A549 (cell line): ENCODE data around the gene TEX22. TPM values are rescaled to one million over a fixed set of nuclear protein-coding genes. Genes with fewer than 3 reads are reported as not detected.

Experiments
- ATAC-seq, 2 experiments: fragments of 200-7000 bp in 1 of 2; fragments of >200 bp in 1 of 2; cut with Nextera tagmentation in 1 of 2; cut with Tn5 transposase in 1 of 2; 3 replicates each; pipeline versions ENCODE4 v1.8.0 to v1.9.1; 2018 to 2020; ENCODE audit warnings: mild to moderate bottlenecking in 1 of 2, moderate library complexity in 1 of 2
- CTCF ChIA-PET: fragments of 300-600 bp; sonication (Branson Sonifier 250); formaldehyde crosslinking; extraction: SDS; loops from one replicate; lab custom pipeline; 2021; ENCODE audit warnings: antibody characterized with exemption, inconsistent platforms; lab: Yijun Ruan, JAX
- POLR2A ChIA-PET: fragments of 350-600 bp; formaldehyde crosslinking; extraction: SDS; loops from one replicate; lab custom pipeline; 2021; ENCODE audit warnings: antibody characterized with exemption, inconsistent platforms; lab: Yijun Ruan, JAX
- DNase-seq, 2 experiments: peaks; one replicate each; pipeline versions ENCODE4 v3.0.0 to v3.0.0-alpha.2; 2011 to 2016; ENCODE audit warnings: low read depth in 1 of 2, low spot score in 1 of 2
- FAIRE-seq: peaks from 2 replicates; lab custom pipeline; 2011; peaks lifted over from hg19 to GRCh38; lab: Jason Lieb, UNC
- H3K27ac ChIP-seq, 2 experiments: fragments of >200 bp; sonication (Bioruptor Twin); formaldehyde crosslinking; 3 replicates each; pipeline ENCODE4 v1.5.1; 2016 to 2017
- H3K4me1 ChIP-seq: fragments of >200 bp; sonication (Bioruptor Twin); formaldehyde crosslinking; 3 replicates; pipeline ENCODE4 v1.6.1; 2016
- H3K4me2 ChIP-seq: fragments of >200 bp; sonication (Bioruptor Twin); formaldehyde crosslinking; 3 replicates; pipeline ENCODE4 v1.6.1; 2016
- H3K4me3 ChIP-seq: fragments of >200 bp; sonication (Bioruptor Twin); formaldehyde crosslinking; 3 replicates; pipeline ENCODE4 v1.5.1; 2016
- H3K9me3 ChIP-seq: fragments of >200 bp; sonication (Bioruptor Twin); formaldehyde crosslinking; 3 replicates; pipeline ENCODE4 v1.6.1; 2016
- EHF ChIP-seq: fragments of 250-450 bp; sonication (Bioruptor Pico); IDR thresholded peaks from 2 replicates; pipeline ENCODE4 v1.5.0; 2020; ENCODE audit warnings: mild to moderate bottlenecking
- EP300 ChIP-seq, 2 experiments: fragments of >200 bp; sonication (Bioruptor Twin); formaldehyde crosslinking; IDR thresholded peaks; 2 replicates in 1 of 2; 3 replicates in 1 of 2; pipeline ENCODE4 v1.6.1; 2016 to 2017
- ESRRA ChIP-seq: fragments of 150-350 bp; IDR thresholded peaks from 2 replicates; pipeline ENCODE4 v1.6.1; 2014; ENCODE audit warnings: mild to moderate bottlenecking, low read length, borderline replicate concordance
- FOSB ChIP-seq: fragments of 250-450 bp; sonication (Bioruptor Pico); IDR thresholded peaks from 2 replicates; pipeline ENCODE4 v1.5.0; 2020; ENCODE audit warnings: mild to moderate bottlenecking, moderate library complexity
- HDAC2 ChIP-seq: fragments of 200-600 bp; sonication (generic); IDR thresholded peaks from 2 replicates; pipeline ENCODE4 v1.6.1; 2016
- HOXA7 ChIP-seq: fragments of 250-450 bp; sonication (Bioruptor Pico); IDR thresholded peaks from 2 replicates; pipeline ENCODE4 v1.5.0; 2020; ENCODE audit warnings: mild to moderate bottlenecking, moderate library complexity
- HOXB13 ChIP-seq: fragments of 250-450 bp; sonication (Bioruptor Pico); IDR thresholded peaks from 2 replicates; pipeline ENCODE4 v1.5.0; 2020; ENCODE audit warnings: low read depth, mild to moderate bottlenecking, moderate library complexity
- HOXB5 ChIP-seq: fragments of 250-450 bp; sonication (Bioruptor Pico); IDR thresholded peaks from 2 replicates; pipeline ENCODE4 v1.5.0; 2020; ENCODE audit warnings: mild to moderate bottlenecking, moderate library complexity
- JUN ChIP-seq, 2 experiments: fragments of >200 bp; sonication (Bioruptor Twin); formaldehyde crosslinking; IDR thresholded peaks; 2 replicates in 1 of 2; 3 replicates in 1 of 2; pipeline ENCODE4 v1.6.1; 2016 to 2017
- JUNB ChIP-seq: fragments of >200 bp; sonication (Bioruptor Twin); formaldehyde crosslinking; IDR thresholded peaks from 2 replicates; pipeline ENCODE4 v1.6.1; 2016
- KDM1A ChIP-seq: fragments of 200-600 bp; sonication (generic); IDR thresholded peaks from 2 replicates; pipeline ENCODE4 v1.6.1; 2016; ENCODE audit warnings: low read depth, mild to moderate bottlenecking
- KDM5A ChIP-seq: fragments of 200-600 bp; sonication (generic); IDR thresholded peaks from 2 replicates; pipeline ENCODE4 v1.6.1; 2016; ENCODE audit warnings: antibody characterized with exemption, mild to moderate bottlenecking
- NPAS2 ChIP-seq: fragments of 250-450 bp; sonication (Bioruptor Pico); IDR thresholded peaks from 2 replicates; pipeline ENCODE4 v1.8.0; 2022; ENCODE audit warnings: mild to moderate bottlenecking, moderate library complexity, borderline replicate concordance
- NR3C1 ChIP-seq: fragments of >200 bp; sonication (Bioruptor Twin); formaldehyde crosslinking; IDR thresholded peaks from 3 replicates; pipeline ENCODE4 v1.6.1; 2017
- POLR2A ChIP-seq: IDR thresholded peaks from 2 replicates; pipeline ENCODE4 v1.6.1; 2012; ENCODE audit warnings: mild to moderate bottlenecking, low read length
- RFX5 ChIP-seq: fragments of 450-650 bp; IDR thresholded peaks from 2 replicates; pipeline ENCODE4 v1.7.1; 2014; ENCODE audit warnings: antibody characterized with exemption, mild to moderate bottlenecking, moderate library complexity
- TFCP2L1 ChIP-seq: fragments of 250-450 bp; sonication (Bioruptor Pico); IDR thresholded peaks from 2 replicates; pipeline ENCODE4 v1.5.0; 2021; ENCODE audit warnings: mild to moderate bottlenecking
- TP53 ChIP-seq: fragments of 250-450 bp; sonication (Bioruptor Pico); IDR thresholded peaks from 2 replicates; pipeline ENCODE4 v1.5.0; 2021; ENCODE audit warnings: mild to moderate bottlenecking, moderate library complexity
- ZSCAN20 ChIP-seq: fragments of 250-450 bp; sonication (Bioruptor Pico); IDR thresholded peaks from 2 replicates; pipeline ENCODE4 v1.8.0; 2022; ENCODE audit warnings: mild to moderate bottlenecking, moderate library complexity
- WGBS: methylation state at CpG from one replicate; pipeline ENCODE4 v1.1.6; 2017; ENCODE audit errors: missing lambda C conversion rate; 5-methylcytosine and 5-hydroxymethylcytosine counted together
- polyA plus RNA-seq, 4 experiments: library from polyadenylated mRNA; depleted of rRNA in 3 of 4; stranded (reverse); fragments of >200 nt; fragmentation: RNase III in 1 of 4; extraction: RNeasy Plus Mini Kit Qiagen cat#74134 plus additional on column Dnase treatment in 1 of 4; gene quantifications; 2 replicates in 3 of 4; 3 replicates in 1 of 4; pipeline ENCODE4 v1.2.3, GENCODE V29; 2011 to 2017
- TF ChIP-seq, protein P1 (sequence below): fragments of 200-600 bp; sonication (generic); IDR thresholded peaks from 2 replicates; pipeline ENCODE4 v1.6.1; 2016; ENCODE audit warnings: antibody characterized with exemption, mild to moderate bottlenecking, moderate library complexity
- TF ChIP-seq, protein P2 (sequence below): IDR thresholded peaks from 2 replicates; pipeline ENCODE4 v1.6.1; 2012
- TF ChIP-seq, protein P3 (sequence below): fragments of 150-350 bp; IDR thresholded peaks from 2 replicates; pipeline ENCODE4 v1.6.1; 2014; ENCODE audit warnings: low read depth, mild to moderate bottlenecking, low read length
- TF ChIP-seq, protein P4 (sequence below): fragments of 250-450 bp; sonication (Bioruptor Pico); IDR thresholded peaks from 2 replicates; pipeline ENCODE4 v1.5.0; 2020; ENCODE audit warnings: low read depth, mild to moderate bottlenecking, moderate library complexity
- TF ChIP-seq, protein P5 (sequence below): fragments of 450-650 bp; IDR thresholded peaks from 2 replicates; pipeline ENCODE4 v1.6.1; 2014; ENCODE audit warnings: antibody characterized with exemption
- TF ChIP-seq, protein P6 (sequence below): IDR thresholded peaks from 2 replicates; pipeline ENCODE4 v1.6.1; 2012

The TEX22 gene
- polyA plus RNA-seq, 2 of the 4 experiments (the other 2 are of a cell fraction): 0.06 to 0.23 TPM

DNA sequence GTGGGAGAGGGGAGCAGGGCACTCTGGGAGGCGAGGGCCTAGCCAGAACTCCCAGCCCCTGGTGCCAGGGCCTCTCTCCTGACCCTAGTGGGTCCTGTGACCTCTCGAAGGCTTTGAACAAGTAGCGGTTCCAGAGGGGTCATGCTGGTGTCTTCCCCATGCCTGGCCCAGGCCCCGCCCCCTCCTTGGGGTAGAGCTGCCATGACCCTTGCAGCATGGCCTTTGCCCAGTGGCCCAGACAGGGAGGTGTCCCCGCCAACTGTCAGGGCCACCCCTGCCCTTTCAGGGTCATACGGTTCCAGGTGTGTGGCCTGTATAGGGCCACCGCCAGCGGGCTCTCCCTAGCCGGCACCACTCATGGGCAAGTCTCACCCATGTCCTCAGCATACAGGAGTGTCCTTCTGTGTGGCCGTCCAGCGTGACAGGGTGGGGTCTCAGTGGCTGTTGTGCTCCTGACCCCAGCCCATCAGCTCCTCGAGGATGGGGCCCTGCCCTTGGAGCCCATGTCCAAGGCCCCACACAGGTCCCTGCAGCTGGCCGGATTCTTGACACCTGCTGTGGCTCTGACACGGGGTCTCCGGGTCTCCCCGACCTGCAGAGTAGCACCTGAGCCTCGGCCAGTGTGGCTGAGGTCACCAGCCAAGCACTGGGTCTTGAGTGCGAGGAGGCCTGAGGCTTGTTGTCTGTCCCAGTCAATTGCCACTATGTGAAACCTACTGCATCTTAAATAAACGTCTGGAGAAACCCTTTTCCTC, 49.2 kb upstream of the TEX22 start:
- 90% methylated on average over 10 of the region's 19 CpGs for WGBS
- Histone ChIP-seq H3K4me2 (no peak overlapping the region), H3K4me1 (0 out of 3 replicates have a peak, but pooled peaks cover 3% of the 10 kb centered on the region), H3K27ac (no peak overlapping the region), H3K4me3 (no peak overlapping the region), H3K9me3 (peaks cover 6% of the 10 kb centered on the region; the same call in 1 of the 3 replicates)
- ChIA-PET POLR2A (no interaction called here), CTCF (interaction anchor here (0.9 to 1.3 kb wide), 5 partner anchors 9 to 146 kb away, joined by 3 read pairs; partner anchors contain the start of gene BRF1)
- ATAC-seq: no peak
- TF ChIP-seq, protein P1, sequence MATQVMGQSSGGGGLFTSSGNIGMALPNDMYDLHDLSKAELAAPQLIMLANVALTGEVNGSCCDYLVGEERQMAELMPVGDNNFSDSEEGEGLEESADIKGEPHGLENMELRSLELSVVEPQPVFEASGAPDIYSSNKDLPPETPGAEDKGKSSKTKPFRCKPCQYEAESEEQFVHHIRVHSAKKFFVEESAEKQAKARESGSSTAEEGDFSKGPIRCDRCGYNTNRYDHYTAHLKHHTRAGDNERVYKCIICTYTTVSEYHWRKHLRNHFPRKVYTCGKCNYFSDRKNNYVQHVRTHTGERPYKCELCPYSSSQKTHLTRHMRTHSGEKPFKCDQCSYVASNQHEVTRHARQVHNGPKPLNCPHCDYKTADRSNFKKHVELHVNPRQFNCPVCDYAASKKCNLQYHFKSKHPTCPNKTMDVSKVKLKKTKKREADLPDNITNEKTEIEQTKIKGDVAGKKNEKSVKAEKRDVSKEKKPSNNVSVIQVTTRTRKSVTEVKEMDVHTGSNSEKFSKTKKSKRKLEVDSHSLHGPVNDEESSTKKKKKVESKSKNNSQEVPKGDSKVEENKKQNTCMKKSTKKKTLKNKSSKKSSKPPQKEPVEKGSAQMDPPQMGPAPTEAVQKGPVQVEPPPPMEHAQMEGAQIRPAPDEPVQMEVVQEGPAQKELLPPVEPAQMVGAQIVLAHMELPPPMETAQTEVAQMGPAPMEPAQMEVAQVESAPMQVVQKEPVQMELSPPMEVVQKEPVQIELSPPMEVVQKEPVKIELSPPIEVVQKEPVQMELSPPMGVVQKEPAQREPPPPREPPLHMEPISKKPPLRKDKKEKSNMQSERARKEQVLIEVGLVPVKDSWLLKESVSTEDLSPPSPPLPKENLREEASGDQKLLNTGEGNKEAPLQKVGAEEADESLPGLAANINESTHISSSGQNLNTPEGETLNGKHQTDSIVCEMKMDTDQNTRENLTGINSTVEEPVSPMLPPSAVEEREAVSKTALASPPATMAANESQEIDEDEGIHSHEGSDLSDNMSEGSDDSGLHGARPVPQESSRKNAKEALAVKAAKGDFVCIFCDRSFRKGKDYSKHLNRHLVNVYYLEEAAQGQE: no peak
- no peak for TF ChIP-seq RFX5
- TF ChIP-seq HOXB5: no peak
- TF ChIP-seq FOSB (CRISPR knock-in tag): no peak
- no peak for TF ChIP-seq TP53 (CRISPR knock-in tag)
- no peak for TF ChIP-seq ZSCAN20 (CRISPR knock-in tag)
- no peak for FAIRE-seq
- DNase-seq: no peak

DNA sequence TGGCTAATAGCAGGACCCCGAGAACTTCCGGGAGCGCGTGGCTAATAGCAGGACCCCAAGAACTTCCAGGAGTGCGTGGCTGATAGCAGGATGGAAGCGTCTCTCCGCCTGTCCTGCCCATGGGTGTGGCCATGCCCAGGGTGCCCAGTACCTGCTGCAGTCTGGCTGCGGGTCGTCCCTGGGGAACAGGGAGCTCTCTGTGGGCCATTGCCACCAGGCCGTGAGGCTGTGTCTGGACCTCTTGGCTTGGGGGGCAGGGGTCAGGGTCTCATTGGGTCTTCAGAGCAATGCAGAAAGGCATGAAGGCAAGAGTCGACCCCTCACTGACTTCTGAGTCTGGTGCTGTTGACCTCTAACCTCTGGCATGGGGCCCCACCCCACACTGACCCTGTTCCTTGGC, 48.3 kb upstream of the TEX22 start:
- Histone ChIP-seq H3K4me1 (0 out of 3 replicates have a peak, but pooled peaks cover 3% of the 10 kb centered on the region), H3K4me2 (no peak overlapping the region), H3K4me3 (no peak overlapping the region), H3K27ac (no peak overlapping the region), H3K9me3 (peaks cover 6% of the 10 kb centered on the region; the same call in 1 of the 3 replicates)
- POLR2A ChIA-PET: no interaction called here
- FAIRE-seq (no peak), DNase-seq (no peak), ATAC-seq (no peak)
- WGBS: 88% methylated on average over 11 of the region's 11 CpGs
- TF ChIP-seq EP300 (IDR thresholded peaks at IDR 0.05): no peak
- TF ChIP-seq HOXA7 (CRISPR knock-in tag): no peak
- no peak for TF ChIP-seq NR3C1
- no peak for TF ChIP-seq JUNB
- no peak for TF ChIP-seq EHF (CRISPR knock-in tag)
- TF ChIP-seq, protein P2, sequence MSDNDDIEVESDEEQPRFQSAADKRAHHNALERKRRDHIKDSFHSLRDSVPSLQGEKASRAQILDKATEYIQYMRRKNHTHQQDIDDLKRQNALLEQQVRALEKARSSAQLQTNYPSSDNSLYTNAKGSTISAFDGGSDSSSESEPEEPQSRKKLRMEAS: no peak
- no peak for TF ChIP-seq HOXB13 (CRISPR knock-in tag)
- no peak for TF ChIP-seq ESRRA
- TF ChIP-seq NPAS2 (CRISPR knock-in tag): no peak
- CTCF ChIA-PET: interaction anchor here (1.0 to 2.9 kb wide), 2 partner anchors 131 to 148 kb away, joined by 3 to 24 read pairs; no protein-coding TSS in a partner anchor

DNA sequence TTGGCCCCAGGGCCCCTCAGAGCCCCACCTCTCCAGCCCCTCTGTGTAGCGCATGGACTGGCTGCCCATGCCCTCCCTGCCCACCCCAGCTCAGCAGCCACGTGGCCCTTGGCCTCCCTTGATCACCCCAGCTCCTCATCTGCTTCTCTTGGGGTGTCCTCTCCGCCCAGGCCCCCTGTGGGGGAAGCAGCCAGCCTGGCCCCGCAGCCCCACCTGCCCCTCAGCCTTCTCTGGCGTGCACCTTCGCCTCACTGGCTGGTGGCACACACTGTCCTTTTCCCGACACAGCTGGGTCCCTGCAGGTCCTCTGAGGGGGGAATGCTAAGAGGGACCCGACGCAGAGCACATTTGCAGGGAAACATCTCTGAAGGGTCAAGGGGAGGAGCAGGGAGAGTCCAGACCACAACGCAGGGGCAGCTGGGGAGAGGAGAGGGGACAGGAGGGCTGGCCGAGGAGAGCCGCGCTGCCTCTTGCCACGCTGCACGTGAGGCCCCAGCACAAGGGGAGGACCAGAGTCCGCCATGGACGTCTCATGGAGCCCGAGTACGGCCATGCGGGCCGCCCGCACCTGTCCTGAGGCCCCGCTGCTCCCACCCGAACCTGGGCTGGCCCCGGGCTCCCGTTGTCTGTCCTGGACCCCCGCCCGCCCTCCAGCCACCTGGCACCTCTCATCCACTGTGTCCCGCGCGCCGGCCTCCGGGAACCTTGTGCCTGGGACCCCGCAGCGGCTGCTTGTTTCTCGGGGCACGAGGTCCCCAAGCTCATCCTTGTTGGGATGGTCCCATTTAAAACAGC, 47.7 kb upstream of the TEX22 start:
- H3K27ac ChIP-seq: no peak overlapping the region
- DNase-seq (no peak), FAIRE-seq (no peak), ATAC-seq (no peak)
- H3K4me3 ChIP-seq: no peak overlapping the region
- POLR2A ChIA-PET: no interaction called here
- TF ChIP-seq KDM1A (no peak), JUN (IDR thresholded peaks at IDR 0.05) (no peak), KDM5A (no peak), HDAC2 (no peak), TFCP2L1 (no peak), POLR2A (no peak), JUNB (no peak), NPAS2 (CRISPR knock-in tag) (no peak)
- TF ChIP-seq, protein P3, sequence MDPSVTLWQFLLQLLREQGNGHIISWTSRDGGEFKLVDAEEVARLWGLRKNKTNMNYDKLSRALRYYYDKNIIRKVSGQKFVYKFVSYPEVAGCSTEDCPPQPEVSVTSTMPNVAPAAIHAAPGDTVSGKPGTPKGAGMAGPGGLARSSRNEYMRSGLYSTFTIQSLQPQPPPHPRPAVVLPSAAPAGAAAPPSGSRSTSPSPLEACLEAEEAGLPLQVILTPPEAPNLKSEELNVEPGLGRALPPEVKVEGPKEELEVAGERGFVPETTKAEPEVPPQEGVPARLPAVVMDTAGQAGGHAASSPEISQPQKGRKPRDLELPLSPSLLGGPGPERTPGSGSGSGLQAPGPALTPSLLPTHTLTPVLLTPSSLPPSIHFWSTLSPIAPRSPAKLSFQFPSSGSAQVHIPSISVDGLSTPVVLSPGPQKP: no peak
- TF ChIP-seq, protein P4, sequence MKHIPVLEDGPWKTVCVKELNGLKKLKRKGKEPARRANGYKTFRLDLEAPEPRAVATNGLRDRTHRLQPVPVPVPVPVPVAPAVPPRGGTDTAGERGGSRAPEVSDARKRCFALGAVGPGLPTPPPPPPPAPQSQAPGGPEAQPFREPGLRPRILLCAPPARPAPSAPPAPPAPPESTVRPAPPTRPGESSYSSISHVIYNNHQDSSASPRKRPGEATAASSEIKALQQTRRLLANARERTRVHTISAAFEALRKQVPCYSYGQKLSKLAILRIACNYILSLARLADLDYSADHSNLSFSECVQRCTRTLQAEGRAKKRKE (CRISPR knock-in tag): no peak
- TF ChIP-seq, protein P5, sequence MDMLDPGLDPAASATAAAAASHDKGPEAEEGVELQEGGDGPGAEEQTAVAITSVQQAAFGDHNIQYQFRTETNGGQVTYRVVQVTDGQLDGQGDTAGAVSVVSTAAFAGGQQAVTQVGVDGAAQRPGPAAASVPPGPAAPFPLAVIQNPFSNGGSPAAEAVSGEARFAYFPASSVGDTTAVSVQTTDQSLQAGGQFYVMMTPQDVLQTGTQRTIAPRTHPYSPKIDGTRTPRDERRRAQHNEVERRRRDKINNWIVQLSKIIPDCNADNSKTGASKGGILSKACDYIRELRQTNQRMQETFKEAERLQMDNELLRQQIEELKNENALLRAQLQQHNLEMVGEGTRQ: no peak
- TF ChIP-seq, protein P6, sequence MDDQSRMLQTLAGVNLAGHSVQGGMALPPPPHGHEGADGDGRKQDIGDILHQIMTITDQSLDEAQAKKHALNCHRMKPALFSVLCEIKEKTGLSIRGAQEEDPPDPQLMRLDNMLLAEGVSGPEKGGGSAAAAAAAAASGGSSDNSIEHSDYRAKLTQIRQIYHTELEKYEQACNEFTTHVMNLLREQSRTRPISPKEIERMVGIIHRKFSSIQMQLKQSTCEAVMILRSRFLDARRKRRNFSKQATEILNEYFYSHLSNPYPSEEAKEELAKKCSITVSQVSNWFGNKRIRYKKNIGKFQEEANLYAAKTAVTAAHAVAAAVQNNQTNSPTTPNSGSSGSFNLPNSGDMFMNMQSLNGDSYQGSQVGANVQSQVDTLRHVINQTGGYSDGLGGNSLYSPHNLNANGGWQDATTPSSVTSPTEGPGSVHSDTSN: no peak
- CTCF ChIA-PET: interaction anchor here (1.0 to 2.9 kb wide), 11 partner anchors 12 to 260 kb away, joined by 3 to 24 read pairs (median 4); no protein-coding TSS in a partner anchor
- H3K9me3 ChIP-seq: no peaks in the 10 kb centered on the region
- WGBS: 92% methylated on average over 28 of the region's 37 CpGs
- no peak overlapping the region for H3K4me2 ChIP-seq
- 0 out of 3 replicates have a peak, but pooled peaks cover 3% of the 10 kb centered on the region for H3K4me1 ChIP-seq
